Liver (tissue), 9 donors: ENCODE results near the gene ALDOA. TPM values are rescaled to one million over a fixed set of nuclear protein-coding genes. Genes with fewer than 3 reads are reported as not detected.

Experiments
- DNase-seq: peaks from one replicate; pipeline ENCODE4 v3.0.0-alpha.2; 2017; ENCODE audit warnings: low spot score
- H3K27ac ChIP-seq, 2 donors: one replicate each; pipeline ENCODE4 v1.7.0; 2013; ENCODE audit warnings: inconsistent platforms in 2 of 2, low read length in 2 of 2, control low read depth in 1 of 2, low read depth in 1 of 2, mild to moderate bottlenecking in 1 of 2
- H3K27me3 ChIP-seq, 4 donors: one replicate each; pipeline versions ENCODE4 v1.6.1 to v1.7.0; 2013; ENCODE audit warnings: low read length in 3 of 4, inconsistent platforms in 1 of 4, mild to moderate bottlenecking in 1 of 4, moderate library complexity in 1 of 4; ENCODE audit not compliant: control insufficient read depth in 4 of 4, insufficient read depth in 4 of 4
- H3K36me3 ChIP-seq, 4 donors: one replicate each; pipeline versions ENCODE4 v1.6.1 to v1.7.0; 2013; ENCODE audit warnings: low read length in 3 of 4, mild to moderate bottlenecking in 3 of 4, low read depth in 1 of 4, moderate library complexity in 1 of 4; ENCODE audit not compliant: control insufficient read depth in 4 of 4, insufficient read depth in 3 of 4
- H3K4me1 ChIP-seq, 4 donors: one replicate each; pipeline versions ENCODE4 v1.6.1 to v1.7.0; 2013; ENCODE audit warnings: low read length in 3 of 4, mild to moderate bottlenecking in 3 of 4, moderate library complexity in 1 of 4; ENCODE audit not compliant: control insufficient read depth in 4 of 4, insufficient read depth in 4 of 4
- H3K4me3 ChIP-seq, 3 donors: one replicate each; pipeline versions ENCODE4 v1.6.1 to v1.7.0; 2013; ENCODE audit warnings: low read length in 3 of 3, control low read depth in 1 of 3, low read depth in 1 of 3, mild to moderate bottlenecking in 1 of 3
- H3K9ac ChIP-seq, 2 donors: one replicate each; pipeline ENCODE4 v1.7.0; 2013; ENCODE audit warnings: low read length in 2 of 2, mild to moderate bottlenecking in 2 of 2, moderate library complexity in 2 of 2, control low read depth in 1 of 2, low read depth in 1 of 2
- H3K9me3 ChIP-seq, 4 donors: one replicate each; pipeline versions ENCODE4 v1.6.1 to v1.7.0; 2013; ENCODE audit warnings: low read length in 3 of 4; ENCODE audit not compliant: control insufficient read depth in 4 of 4
- ATF3 ChIP-seq: IDR thresholded peaks from 2 replicates; pipeline ENCODE4 v1.6.1; 2016; ENCODE audit warnings: antibody characterized with exemption
- CTCF ChIP-seq: fragments of 150-350 bp; IDR thresholded peaks from 2 replicates; pipeline ENCODE4 v1.5.1; 2017; ENCODE audit warnings: improper control_type of control experiment, low read depth, low read length; ENCODE audit not compliant: missing input control
- FOXA1 ChIP-seq: IDR thresholded peaks from 2 replicates; pipeline ENCODE4 v1.6.1; 2016; ENCODE audit warnings: antibody characterized with exemption
- FOXA2 ChIP-seq: IDR thresholded peaks from 2 replicates; pipeline ENCODE4 v1.6.1; 2016; ENCODE audit warnings: antibody characterized with exemption
- GABPA ChIP-seq, 2 donors: IDR thresholded peaks in 1 of 2; conservative IDR thresholded peaks in 1 of 2; 2 replicates each; pipeline ENCODE4 v1.6.1; 2016; ENCODE audit warnings: antibody characterized with exemption in 2 of 2, mild to moderate bottlenecking in 1 of 2, moderate library complexity in 1 of 2
- HNF4A ChIP-seq, 2 donors: conservative IDR thresholded peaks; 2 replicates each; pipeline ENCODE4 v1.6.1; 2016; ENCODE audit warnings: antibody characterized with exemption in 2 of 2, mild to moderate bottlenecking in 2 of 2
- HNF4G ChIP-seq: IDR thresholded peaks from 2 replicates; pipeline ENCODE4 v1.6.1; 2016; ENCODE audit warnings: antibody characterized with exemption
- JUND ChIP-seq, 2 donors: IDR thresholded peaks; 2 replicates each; pipeline ENCODE4 v1.6.1; 2016; ENCODE audit warnings: antibody characterized with exemption in 2 of 2
- MAX ChIP-seq: IDR thresholded peaks from 2 replicates; pipeline ENCODE4 v1.6.1; 2016; ENCODE audit warnings: antibody characterized with exemption
- NR2F2 ChIP-seq: IDR thresholded peaks from 2 replicates; pipeline ENCODE4 v1.6.1; 2016; ENCODE audit warnings: antibody characterized with exemption
- RAD21 ChIP-seq, 2 donors: IDR thresholded peaks; 2 replicates each; pipeline ENCODE4 v1.6.1; 2016; ENCODE audit warnings: antibody characterized with exemption in 2 of 2, mild to moderate bottlenecking in 2 of 2
- REST ChIP-seq: IDR thresholded peaks from 2 replicates; pipeline ENCODE4 v1.6.1; 2016; ENCODE audit warnings: antibody characterized with exemption, mild to moderate bottlenecking
- RXRA ChIP-seq, 2 donors: IDR thresholded peaks; 2 replicates each; pipeline ENCODE4 v1.6.1; 2017 to 2018; ENCODE audit warnings: antibody characterized with exemption in 2 of 2, mild to moderate bottlenecking in 1 of 2
- SP1 ChIP-seq: IDR thresholded peaks from 2 replicates; pipeline ENCODE4 v1.6.1; 2018; ENCODE audit warnings: antibody characterized with exemption, mild to moderate bottlenecking
- YY1 ChIP-seq: IDR thresholded peaks from 2 replicates; pipeline ENCODE4 v1.6.1; 2016; ENCODE audit warnings: antibody characterized with exemption, mild to moderate bottlenecking
- ZBTB33 ChIP-seq: IDR thresholded peaks from 2 replicates; pipeline ENCODE4 v1.6.1; 2016; ENCODE audit warnings: antibody characterized with exemption
- WGBS: extraction: QIAGEN DNeasy Blood & Tissue Kit; methylation state at CpG from one replicate; pipeline ENCODE4 v1.1.7; 2013; 5-methylcytosine and 5-hydroxymethylcytosine counted together
- polyA plus RNA-seq, 2 donors: library from polyadenylated mRNA; stranded (reverse) in 1 of 2; unstranded in 1 of 2; fragments of 200-250 nt in 1 of 2; fragments of >200 nt in 1 of 2; fragmentation: Nextera tagmentation in 1 of 2; extraction: Ambion mirVana in 1 of 2; gene quantifications; one replicate each; pipeline versions ENCODE4 v1.2.1 to v1.2.3, GENCODE V29; 2013 to 2015
- total RNA-seq, 2 donors: library from RNA; depleted of rRNA; stranded (reverse); fragments of >200 nt; gene quantifications; one replicate each; pipeline ENCODE4 v1.2.3, GENCODE V29; 2014
- donor health status: healthy.
- donor health status: healthy.
- donor health status: healthy.
- donor health status: healthy.
- donor health status: healthy.

The ALDOA gene
- total and polyA plus RNA-seq, 4 donors = 96.8 to 251 (median 121) TPM

- no peak overlapping the region for H3K27ac ChIP-seq
- H3K4me3 ChIP-seq = no peak overlapping the region
- no peak overlapping the region for H3K9ac ChIP-seq
- peaks cover 4 to 13% (median 8%) of the 10 kb centered on the region in 4 donors for H3K4me1 ChIP-seq
- no peaks in the 10 kb centered on the region for H3K27me3 ChIP-seq
- no peak for TF ChIP-seq FOXA2
- no peak for TF ChIP-seq NR2F2
- TF ChIP-seq HNF4G = no peak
- no peak for TF ChIP-seq RXRA (IDR thresholded peaks at IDR 0.05)
- no peak for TF ChIP-seq SP1
- TF ChIP-seq GABPA (IDR thresholded peaks at IDR 0.05 in 1 of 2, conservative IDR thresholded peaks at IDR 0.05 in 1 of 2) = no peak
- no peak for TF ChIP-seq JUND (IDR thresholded peaks at IDR 0.05)
- TF ChIP-seq ZBTB33 = no peak
- TF ChIP-seq MAX = no peak
- TF ChIP-seq FOXA1 = no peak
- TF ChIP-seq CTCF = no peak
- no peak for TF ChIP-seq ATF3
- no peak for TF ChIP-seq HNF4A (conservative IDR thresholded peaks at IDR 0.05)
- no peak for TF ChIP-seq YY1
- TF ChIP-seq REST = no peak
- no peak for TF ChIP-seq RAD21 (IDR thresholded peaks at IDR 0.05)
- WGBS = 95% methylated on average over 2 of the region's 2 CpGs
- no peaks in the 10 kb centered on the region for H3K9me3 ChIP-seq
- no peak for DNase-seq
- H3K36me3 ChIP-seq = peaks cover 1 to 15% (median 5%) of the 10 kb centered on the region in 4 donors
Measured at GRCh38 chr16:30119428-30119827, 53.9 kb downstream of the ALDOA start.

Other genes with a start within 250 kb of the ALDOA start
- gene PAGR1, start 249.6 kb upstream of the ALDOA start, total RNA-seq = 10 to 100 TPM; 11.1 to 16.9 TPM
- 10 to 100 TPM in 1 of 2 donors, 1 to 10 TPM in 1; 7.3 to 18.7 TPM for gene PAGR1, start 249.6 kb upstream of the ALDOA start, polyA plus RNA-seq
- gene MVP, start 245.3 kb upstream of the ALDOA start, total RNA-seq = 10 to 100 TPM; 30.7 to 78.4 TPM
- gene MVP, start 245.3 kb upstream of the ALDOA start, polyA plus RNA-seq = 10 to 100 TPM; 40.1 to 61.4 TPM
- 10 to 100 TPM; 31.4 to 38.7 TPM for gene CDIPT, start 202.5 kb upstream of the ALDOA start, total RNA-seq
- 100 to 1,000 TPM in 1 of 2 donors, 10 to 100 TPM in 1; 38.1 to 102 TPM for gene CDIPT, start 202.5 kb upstream of the ALDOA start, polyA plus RNA-seq
- gene SEZ6L2, start 166.2 kb upstream of the ALDOA start, total RNA-seq = under 1 TPM; 0.25 to 0.37 TPM
- gene SEZ6L2, start 166.2 kb upstream of the ALDOA start, polyA plus RNA-seq = under 1 TPM; 0.24 to 0.35 TPM
- under 1 TPM in 1 of 2 donors, not detected in 1; 0.25 TPM for gene ASPHD1, start 165.3 kb upstream of the ALDOA start, total RNA-seq
- gene ASPHD1, start 165.3 kb upstream of the ALDOA start, polyA plus RNA-seq = under 1 TPM in 1 of 2 donors, not detected in 1; 0.28 TPM
- gene KCTD13, start 139.5 kb upstream of the ALDOA start, total RNA-seq = 10 to 100 TPM in 1 of 2 donors, 1 to 10 TPM in 1; 3.1 to 13.1 TPM
- 1 to 10 TPM; 2.7 to 4.4 TPM for gene KCTD13, start 139.5 kb upstream of the ALDOA start, polyA plus RNA-seq
- 10 to 100 TPM; 25.5 to 29.6 TPM for gene TMEM219, start 103.7 kb upstream of the ALDOA start, total RNA-seq
- 10 to 100 TPM; 64.1 to 75.9 TPM for gene TMEM219, start 103.7 kb upstream of the ALDOA start, polyA plus RNA-seq
- gene TAOK2, start 91.9 kb upstream of the ALDOA start, total RNA-seq = 10 to 100 TPM; 19.0 to 27.9 TPM
- 10 to 100 TPM in 1 of 2 donors, 1 to 10 TPM in 1; 2.2 to 12.9 TPM for gene TAOK2, start 91.9 kb upstream of the ALDOA start, polyA plus RNA-seq
- gene HIRIP3, start 70.1 kb upstream of the ALDOA start, total RNA-seq = 10 to 100 TPM in 1 of 2 donors, 1 to 10 TPM in 1; 9.2 to 10.5 TPM
- gene HIRIP3, start 70.1 kb upstream of the ALDOA start, polyA plus RNA-seq = 1 to 10 TPM; 5.7 to 9.0 TPM
- 10 to 100 TPM; 11.7 to 24.8 TPM for gene INO80E, start 69.5 kb upstream of the ALDOA start, total RNA-seq
- 10 to 100 TPM in 1 of 2 donors, 1 to 10 TPM in 1; 8.0 to 22.8 TPM for gene INO80E, start 69.5 kb upstream of the ALDOA start, polyA plus RNA-seq
- under 1 TPM in 1 of 2 donors, not detected in 1; 0.17 TPM for gene DOC2A, start 54.7 kb upstream of the ALDOA start, total RNA-seq
- gene DOC2A, start 54.7 kb upstream of the ALDOA start, polyA plus RNA-seq = under 1 TPM; 0.09 to 0.22 TPM
- not detected for gene C16orf92, start 42.6 kb upstream of the ALDOA start, total RNA-seq
- gene C16orf92, start 42.6 kb upstream of the ALDOA start, polyA plus RNA-seq = not detected
- under 1 TPM in 1 of 2 donors, not detected in 1; 0.65 TPM for gene TLCD3B, start 34.5 kb upstream of the ALDOA start, total RNA-seq
- gene TLCD3B, start 34.5 kb upstream of the ALDOA start, polyA plus RNA-seq = under 1 TPM in 1 of 2 donors, not detected in 1; 0.05 TPM
- 10 to 100 TPM; 49.7 to 68.7 TPM for gene PPP4C, start 10.2 kb downstream of the ALDOA start, total RNA-seq
- gene PPP4C, start 10.2 kb downstream of the ALDOA start, polyA plus RNA-seq = 10 to 100 TPM; 56.3 to 79.6 TPM
- gene TBX6, start 26.2 kb downstream of the ALDOA start, total RNA-seq = under 1 TPM; 0.09 to 0.25 TPM
- gene TBX6, start 26.2 kb downstream of the ALDOA start, polyA plus RNA-seq = under 1 TPM; 0.10 to 0.26 TPM
- gene YPEL3, start 30.5 kb downstream of the ALDOA start, total RNA-seq = 10 to 100 TPM; 10.5 to 42.7 TPM
- gene YPEL3, start 30.5 kb downstream of the ALDOA start, polyA plus RNA-seq = 10 to 100 TPM; 19.7 to 29.2 TPM
- gene GDPD3, start 47.8 kb downstream of the ALDOA start, total RNA-seq = under 1 TPM; 0.42 to 0.67 TPM
- under 1 TPM; 0.43 to 0.71 TPM for gene GDPD3, start 47.8 kb downstream of the ALDOA start, polyA plus RNA-seq
- gene MAPK3, start 57.5 kb downstream of the ALDOA start, total RNA-seq = 1 to 10 TPM; 3.7 to 8.7 TPM
- gene MAPK3, start 57.5 kb downstream of the ALDOA start, polyA plus RNA-seq = 10 to 100 TPM in 1 of 2 donors, 1 to 10 TPM in 1; 7.5 to 18.6 TPM
- 10 to 100 TPM; 12.7 to 26.7 TPM for gene CORO1A, start 117.8 kb downstream of the ALDOA start, total RNA-seq
- gene CORO1A, start 117.8 kb downstream of the ALDOA start, polyA plus RNA-seq = 10 to 100 TPM in 1 of 2 donors, 1 to 10 TPM in 1; 6.0 to 16.7 TPM
- gene BOLA2B, start 127.9 kb downstream of the ALDOA start, total RNA-seq = 10 to 100 TPM; 21.2 to 79.8 TPM
- gene BOLA2B, start 127.9 kb downstream of the ALDOA start, polyA plus RNA-seq = 10 to 100 TPM; 47.6 to 66.0 TPM
- gene SLX1A, start 128.1 kb downstream of the ALDOA start, total RNA-seq = 10 to 100 TPM; 37.1 to 37.9 TPM
- gene SLX1A, start 128.1 kb downstream of the ALDOA start, polyA plus RNA-seq = 10 to 100 TPM; 46.1 to 55.2 TPM
- 1 to 10 TPM; 2.8 to 9.4 TPM for gene SULT1A3, start 133.5 kb downstream of the ALDOA start, total RNA-seq
- gene SULT1A3, start 133.5 kb downstream of the ALDOA start, polyA plus RNA-seq = 10 to 100 TPM; 12.6 to 13.8 TPM
- gene NPIPB13, start 182.7 kb downstream of the ALDOA start, total RNA-seq = 1 to 10 TPM; 1.3 to 1.5 TPM
- gene NPIPB13, start 182.7 kb downstream of the ALDOA start, polyA plus RNA-seq = 1 to 10 TPM in 1 of 2 donors, under 1 TPM in 1; 0.70 to 1.4 TPM